Activated CD8-positive, alpha-beta memory T cell treated with anti-CD3 and anti-CD28 coated beads, Interleukin-2, amount 50 U/mL, for 24 hours (primary cell): ENCODE results near the gene RP9.

ENCODE experiments used
- DNase-seq: peaks from one replicate; pipeline ENCODE4 v3.0.0-alpha.2; 2020; ENCODE audit errors: extremely low read depth

Gene RP9

DNA sequence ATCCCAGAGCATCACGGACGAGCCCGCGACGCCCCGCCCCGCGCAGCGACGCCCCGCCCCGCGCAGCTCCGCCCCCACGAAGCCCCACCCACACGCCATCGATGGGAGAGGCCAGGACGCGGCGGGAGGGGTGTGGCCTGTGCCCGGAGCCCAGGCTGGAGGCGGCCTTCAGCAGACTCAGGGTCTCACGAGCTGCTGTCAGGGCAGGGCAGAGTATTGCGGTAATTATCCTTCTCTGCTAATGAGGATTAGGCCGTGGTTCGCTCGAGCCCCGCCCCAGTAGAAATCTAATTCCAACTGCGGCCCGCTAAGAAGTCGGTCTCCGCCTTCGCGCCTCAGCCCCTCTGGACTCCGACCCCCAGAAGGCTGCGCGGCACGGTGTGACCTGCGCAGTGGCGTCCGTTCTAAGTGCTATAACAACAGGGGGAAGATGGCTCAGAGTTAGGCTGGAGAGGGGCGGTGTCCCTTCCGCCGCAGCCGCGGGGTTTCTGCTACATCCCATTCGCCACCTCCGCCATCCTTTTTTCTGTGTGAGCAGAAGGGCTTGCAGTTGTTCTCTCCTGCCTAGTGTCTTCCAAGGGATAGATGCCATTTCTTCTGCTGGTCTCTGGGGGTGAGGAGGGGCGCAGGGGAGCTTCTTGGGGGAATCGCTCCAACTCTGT lies 46.3 kb downstream of the RP9 start:
- peak; percentile 75 for DNase-seq

DNA sequence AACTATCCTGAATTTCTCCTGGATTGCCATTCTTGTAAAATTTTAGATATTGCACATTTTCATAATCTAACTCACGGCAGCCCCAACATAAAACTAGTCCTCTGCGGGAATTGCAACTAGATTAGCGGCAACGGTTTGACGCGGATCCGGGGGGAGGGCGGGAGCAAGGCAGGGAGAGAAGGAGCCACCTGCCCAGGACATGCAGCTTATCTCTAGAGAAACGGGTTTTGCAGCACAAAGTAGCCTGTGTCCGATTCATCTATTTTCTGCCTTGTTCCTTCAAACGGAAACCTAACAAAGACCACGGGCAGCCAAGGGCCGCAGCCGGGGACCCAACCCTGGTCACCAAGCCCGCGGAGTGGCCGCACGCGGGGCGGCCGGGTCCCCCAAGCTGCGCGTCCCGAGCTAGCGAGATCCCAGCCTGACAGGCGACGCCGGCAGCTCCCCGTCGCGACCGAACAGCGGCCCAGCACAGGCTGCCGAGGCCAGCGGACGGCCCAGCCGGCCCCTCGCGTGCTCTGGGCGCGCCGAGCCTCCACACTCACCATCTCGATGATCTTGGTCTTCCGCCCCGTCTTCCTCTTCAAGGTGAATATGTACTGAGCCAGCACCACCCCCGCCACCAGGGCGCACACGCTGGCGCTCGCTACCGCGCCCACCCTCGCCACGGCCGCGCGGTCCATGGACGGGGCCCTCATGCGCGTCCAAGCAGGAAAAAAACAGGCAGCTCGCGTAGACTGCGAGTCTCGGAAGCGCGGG lies 47.0 kb downstream of the RP9 start, which contains the start of gene NT5C3A:
TSS of gene NT5C3A (minus strand) at position 754 of the 759 bp plus-strand sequence. CDS start at position 683, 71 bp downstream.
- DNase-seq, result no peak

DNA sequence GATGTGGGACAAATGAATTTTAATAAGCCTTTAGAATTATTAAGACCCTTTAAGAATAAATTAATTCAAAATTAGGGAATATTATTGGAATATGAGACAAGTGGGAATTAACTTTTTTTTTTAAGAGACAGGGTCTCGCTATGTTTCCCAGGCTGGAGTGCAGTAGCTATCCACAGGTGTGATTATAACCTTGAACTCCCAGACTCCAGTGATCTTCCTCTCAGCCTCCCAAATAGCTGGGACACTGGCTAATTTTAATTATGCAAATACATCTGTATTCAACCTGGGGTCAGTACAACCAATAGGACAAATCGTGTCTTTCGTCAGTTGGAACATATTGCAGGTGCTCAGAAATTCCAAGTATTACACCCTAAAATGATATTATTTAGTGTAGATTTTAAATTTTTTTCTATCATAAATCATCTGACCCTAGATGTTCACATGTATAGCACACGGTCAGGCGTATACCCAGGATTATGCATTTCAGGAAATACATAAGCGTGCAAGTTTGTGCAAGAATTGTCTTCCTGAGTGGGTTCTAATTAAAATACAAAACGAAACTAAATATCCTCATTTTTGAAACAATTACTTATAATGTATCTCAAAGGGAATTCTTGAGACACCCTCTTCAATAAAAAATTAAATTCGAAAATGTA lies 47.8 kb downstream of the RP9 start:
- DNase-seq, result no peak

- DNase-seq, result no peak
Measured at GRCh38 chr7:33059635-33060034, 49.6 kb downstream of the RP9 start.

DNA sequence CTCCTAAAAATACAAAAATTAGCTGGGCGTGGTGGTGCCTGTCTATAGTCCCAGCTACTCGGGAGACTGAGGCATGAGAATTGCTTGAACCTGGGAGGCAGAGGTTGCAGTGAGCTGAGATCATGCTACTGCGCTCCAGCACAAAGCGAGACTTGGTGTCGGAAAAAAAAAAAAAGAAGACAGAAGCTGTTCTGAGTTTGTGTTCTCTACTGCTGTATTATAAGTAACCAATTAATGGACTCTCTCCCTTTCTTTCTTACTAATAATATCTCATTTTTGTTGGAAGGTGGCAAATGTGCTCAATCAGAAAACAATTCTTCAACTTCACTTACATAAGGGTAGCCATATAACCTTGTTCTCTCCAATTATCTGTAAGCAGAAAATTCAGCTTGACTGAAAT lies 54.0 kb downstream of the RP9 start:
- no peak for DNase-seq

DNA sequence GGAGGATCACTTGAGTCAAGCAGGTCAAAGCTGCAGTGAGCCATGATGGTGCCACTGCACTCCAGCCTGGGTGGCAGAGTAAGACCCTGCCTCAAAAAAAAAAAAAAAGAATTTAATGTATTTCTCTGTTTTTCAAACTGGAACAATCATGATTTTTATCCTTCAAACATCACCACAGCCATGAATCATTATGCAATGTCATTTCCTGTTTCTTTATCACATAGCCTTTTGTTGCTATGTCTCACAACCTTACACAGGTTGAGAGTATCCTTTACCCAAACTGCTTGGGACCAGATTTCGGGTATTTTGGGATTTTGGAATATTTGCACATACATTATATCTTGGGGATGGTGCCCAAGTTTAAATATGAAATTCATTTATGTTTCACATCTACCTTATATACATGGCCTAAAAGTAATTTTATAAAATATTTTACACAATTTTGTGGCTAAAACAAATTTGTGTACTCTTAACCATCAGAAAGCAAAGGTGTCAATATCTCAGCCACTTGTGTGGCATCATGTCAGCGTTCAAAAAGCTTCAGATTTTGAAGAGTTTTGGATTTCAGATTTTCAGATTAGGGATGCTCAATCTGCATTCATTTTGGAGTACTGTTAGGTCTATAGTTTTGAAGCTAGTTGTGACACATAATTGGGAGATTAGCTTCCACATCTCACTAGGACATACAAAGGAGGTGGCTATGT lies 54.8 kb downstream of the RP9 start:
- DNase-seq, result no peak

DNA sequence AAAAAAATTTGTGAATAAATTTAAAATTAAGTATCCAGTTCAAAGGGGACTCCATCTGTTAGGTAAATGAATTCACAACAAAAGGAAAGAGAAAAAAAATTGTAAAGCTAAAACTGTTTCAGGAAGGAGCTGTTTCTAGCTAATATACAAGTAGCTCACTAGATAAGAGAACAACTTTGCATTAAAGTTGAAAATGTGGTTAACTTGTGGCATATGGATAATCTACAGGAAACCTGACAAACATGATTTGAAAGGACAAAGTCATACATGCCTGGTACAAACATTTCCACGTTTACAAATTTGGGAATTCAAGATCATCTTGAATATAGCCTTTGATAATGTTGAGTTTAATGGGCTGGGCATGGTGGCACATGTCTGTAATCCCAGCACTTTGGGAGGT lies 55.5 kb downstream of the RP9 start:
- DNase-seq, result no peak

GRCh38 chr7:33050535-33051318 lies 58.5 kb downstream of the RP9 start:
- no peak for DNase-seq

DNA sequence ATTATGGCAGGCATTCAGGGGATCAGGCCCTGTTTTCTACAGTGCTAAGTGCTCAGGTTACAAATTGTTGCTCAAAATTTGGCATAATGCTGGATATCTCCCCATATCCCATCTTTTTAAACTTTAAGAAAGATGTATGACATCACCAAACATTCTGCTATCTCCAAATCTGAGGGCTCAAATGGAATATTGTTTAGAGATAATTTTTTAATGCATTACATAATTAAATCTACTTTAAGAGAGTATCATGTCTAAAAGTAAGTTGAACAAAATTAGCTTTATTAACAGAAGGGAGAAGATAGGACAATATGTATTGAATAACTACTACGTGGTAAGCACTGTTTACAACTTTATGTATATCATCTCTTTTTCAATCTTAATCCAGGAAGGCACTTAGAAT lies 60.5 kb downstream of the RP9 start:
- no peak for DNase-seq

- no peak for DNase-seq
Measured at GRCh38 chr7:33048257-33048656, 60.9 kb downstream of the RP9 start.

- DNase-seq, result no peak
Measured at GRCh38 chr7:33044986-33045385, 64.2 kb downstream of the RP9 start.
